ENCODE results near the gene PRSS50.

DNA sequence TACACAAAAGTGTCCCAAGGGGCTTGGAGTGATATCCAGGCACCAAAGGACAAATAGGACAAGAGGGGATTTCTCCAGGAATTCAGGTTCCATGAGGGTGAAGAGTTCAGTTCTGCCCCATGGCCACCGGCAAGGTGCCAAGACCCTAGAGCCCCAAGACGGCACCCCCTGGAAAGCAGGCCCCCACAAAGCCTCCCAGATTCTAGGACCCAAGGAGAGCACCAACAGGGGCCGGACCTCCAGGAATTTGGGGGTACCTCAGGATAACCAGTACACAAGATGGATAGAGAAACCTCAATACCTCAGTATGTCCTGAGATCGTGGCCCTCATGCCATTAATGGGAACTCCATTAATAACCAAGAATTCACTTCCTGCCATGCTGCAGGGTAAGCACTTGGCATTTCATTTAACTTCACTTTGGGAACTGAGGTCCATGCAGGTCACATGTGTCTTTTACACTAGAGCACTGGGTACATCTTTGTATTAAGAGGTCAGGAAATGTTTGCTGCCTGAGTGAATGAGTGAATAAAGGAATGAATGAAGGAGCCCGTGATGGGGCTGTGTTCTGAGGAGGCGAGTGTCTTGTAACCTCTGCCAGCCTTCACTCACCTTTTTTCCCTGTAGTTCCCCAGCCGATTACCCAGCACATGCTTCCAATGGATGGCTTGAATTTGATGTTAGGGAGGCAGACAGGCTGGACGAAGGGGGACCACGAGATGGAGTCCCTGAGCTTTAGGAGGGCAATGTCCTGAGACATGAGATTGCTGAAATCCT is 15.5 kb upstream of the PRSS50 start:
- TF ChIP-seq EP300 (IDR thresholded peaks at IDR 0.05; ENCODE audit: borderline replicate concordance) (no peak), TAF1 (IDR thresholded peaks at IDR 0.05; ENCODE audit: low read depth) (no peak), FOXM1 (IDR thresholded peaks at IDR 0.05; ENCODE audit: borderline replicate concordance, low read depth) (no peak)
- TF ChIP-seq, protein P1, sequence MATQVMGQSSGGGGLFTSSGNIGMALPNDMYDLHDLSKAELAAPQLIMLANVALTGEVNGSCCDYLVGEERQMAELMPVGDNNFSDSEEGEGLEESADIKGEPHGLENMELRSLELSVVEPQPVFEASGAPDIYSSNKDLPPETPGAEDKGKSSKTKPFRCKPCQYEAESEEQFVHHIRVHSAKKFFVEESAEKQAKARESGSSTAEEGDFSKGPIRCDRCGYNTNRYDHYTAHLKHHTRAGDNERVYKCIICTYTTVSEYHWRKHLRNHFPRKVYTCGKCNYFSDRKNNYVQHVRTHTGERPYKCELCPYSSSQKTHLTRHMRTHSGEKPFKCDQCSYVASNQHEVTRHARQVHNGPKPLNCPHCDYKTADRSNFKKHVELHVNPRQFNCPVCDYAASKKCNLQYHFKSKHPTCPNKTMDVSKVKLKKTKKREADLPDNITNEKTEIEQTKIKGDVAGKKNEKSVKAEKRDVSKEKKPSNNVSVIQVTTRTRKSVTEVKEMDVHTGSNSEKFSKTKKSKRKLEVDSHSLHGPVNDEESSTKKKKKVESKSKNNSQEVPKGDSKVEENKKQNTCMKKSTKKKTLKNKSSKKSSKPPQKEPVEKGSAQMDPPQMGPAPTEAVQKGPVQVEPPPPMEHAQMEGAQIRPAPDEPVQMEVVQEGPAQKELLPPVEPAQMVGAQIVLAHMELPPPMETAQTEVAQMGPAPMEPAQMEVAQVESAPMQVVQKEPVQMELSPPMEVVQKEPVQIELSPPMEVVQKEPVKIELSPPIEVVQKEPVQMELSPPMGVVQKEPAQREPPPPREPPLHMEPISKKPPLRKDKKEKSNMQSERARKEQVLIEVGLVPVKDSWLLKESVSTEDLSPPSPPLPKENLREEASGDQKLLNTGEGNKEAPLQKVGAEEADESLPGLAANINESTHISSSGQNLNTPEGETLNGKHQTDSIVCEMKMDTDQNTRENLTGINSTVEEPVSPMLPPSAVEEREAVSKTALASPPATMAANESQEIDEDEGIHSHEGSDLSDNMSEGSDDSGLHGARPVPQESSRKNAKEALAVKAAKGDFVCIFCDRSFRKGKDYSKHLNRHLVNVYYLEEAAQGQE (IDR thresholded peaks at IDR 0.05; ENCODE audit: low read depth): no peak

Measured in Ishikawa (cell line).